H9 (cell line): ENCODE data around the gene TCN2. TPM values are rescaled to one million over a fixed set of nuclear protein-coding genes. Genes with fewer than 3 reads are reported as not detected.

Experiments used
- DNase-seq: peaks from one replicate; pipeline ENCODE4 v3.0.0-alpha.2; 2017
- H2AFZ ChIP-seq: one replicate; pipeline ENCODE4 v1.6.1; 2013; ENCODE audit warnings: mild to moderate bottlenecking, low read length, control low read depth, moderate library complexity
- H2AK5ac ChIP-seq: 2 replicates; pipeline ENCODE4 v1.6.1; 2013; ENCODE audit warnings: low read length, control low read depth, mixed read lengths; ENCODE audit not compliant: insufficient read length
- H2BK120ac ChIP-seq: one replicate; pipeline ENCODE4 v1.6.1; 2013; ENCODE audit warnings: low read depth, mild to moderate bottlenecking, low read length, control low read depth, inconsistent platforms; ENCODE audit not compliant: poor library complexity, severe bottlenecking
- H2BK12ac ChIP-seq: 2 replicates; pipeline ENCODE4 v1.6.1; 2013; ENCODE audit warnings: low read length, control low read depth, mixed read lengths, low read depth; ENCODE audit not compliant: insufficient read length
- H2BK15ac ChIP-seq: 2 replicates; pipeline ENCODE4 v1.6.1; 2013; ENCODE audit warnings: low read depth, low read length, control low read depth
- H2BK20ac ChIP-seq: one replicate; pipeline ENCODE4 v1.6.1; 2013; ENCODE audit warnings: low read depth, mild to moderate bottlenecking, low read length, control low read depth, inconsistent platforms; ENCODE audit not compliant: poor library complexity, severe bottlenecking
- H2BK5ac ChIP-seq: 2 replicates; pipeline ENCODE4 v1.6.1; 2013; ENCODE audit warnings: low read length, control low read depth, mixed read lengths; ENCODE audit not compliant: insufficient read length
- H3K14ac ChIP-seq: 2 replicates; pipeline ENCODE4 v1.6.1; 2013; ENCODE audit warnings: low read length, control low read depth; ENCODE audit not compliant: insufficient read depth
- H3K18ac ChIP-seq: 2 replicates; pipeline ENCODE4 v1.6.1; 2013; ENCODE audit warnings: low read depth, mild to moderate bottlenecking, mixed read lengths, low read length, control low read depth; ENCODE audit not compliant: insufficient read length
- H3K23ac ChIP-seq: 2 replicates; pipeline ENCODE4 v1.6.1; 2013; ENCODE audit warnings: low read length, control low read depth, mixed read lengths, low read depth; ENCODE audit not compliant: insufficient read length
- H3K23me2 ChIP-seq: 2 replicates; pipeline ENCODE4 v1.6.1; 2013; ENCODE audit warnings: low read depth, mild to moderate bottlenecking, mixed read lengths, low read length, control low read depth; ENCODE audit not compliant: insufficient read length, poor library complexity, severe bottlenecking
- H3K27ac ChIP-seq: 2 replicates; pipeline ENCODE4 v1.5.1; 2013; ENCODE audit warnings: low read length, control low read depth, mixed read lengths, low read depth; ENCODE audit not compliant: insufficient read length
- H3K27me3 ChIP-seq: 2 replicates; pipeline ENCODE4 v1.6.1; 2013; ENCODE audit warnings: low read length, control low read depth, inconsistent platforms; ENCODE audit not compliant: insufficient read depth
- H3K4ac ChIP-seq: 2 replicates; pipeline ENCODE4 v1.6.1; 2013; ENCODE audit warnings: low read depth, mild to moderate bottlenecking, control low read depth, inconsistent platforms, low read length, moderate library complexity
- H3K4me1 ChIP-seq: 2 replicates; pipeline ENCODE4 v1.6.1; 2013; ENCODE audit warnings: low read length, control low read depth, inconsistent platforms; ENCODE audit not compliant: insufficient read depth
- H3K4me2 ChIP-seq: 2 replicates; pipeline ENCODE4 v1.6.1; 2013; ENCODE audit warnings: low read length, control low read depth, mixed read lengths; ENCODE audit not compliant: insufficient read length, insufficient read depth
- H3K56ac ChIP-seq: 2 replicates; pipeline ENCODE4 v1.6.1; 2013; ENCODE audit warnings: low read depth, mild to moderate bottlenecking, mixed read lengths, low read length, control low read depth; ENCODE audit not compliant: insufficient read length
- H3K79me1 ChIP-seq: 2 replicates; pipeline ENCODE4 v1.6.1; 2013; ENCODE audit warnings: low read depth, mild to moderate bottlenecking, moderate library complexity, low read length, control low read depth, inconsistent platforms; ENCODE audit not compliant: insufficient read depth, poor library complexity, severe bottlenecking
- H3K79me2 ChIP-seq: 2 replicates; pipeline ENCODE4 v1.6.1; 2013; ENCODE audit warnings: low read length, control low read depth, inconsistent platforms; ENCODE audit not compliant: insufficient read depth
- H3K9ac ChIP-seq: 2 replicates; pipeline ENCODE4 v1.6.1; 2013; ENCODE audit warnings: low read length, control low read depth, mixed read lengths; ENCODE audit not compliant: insufficient read length; ENCODE audit errors: extremely low read depth
- H3K9me3 ChIP-seq: one replicate; pipeline ENCODE4 v1.6.1; 2013; ENCODE audit warnings: low read depth, low read length, inconsistent platforms; ENCODE audit not compliant: control insufficient read depth
- H3T11ph ChIP-seq: one replicate; pipeline ENCODE4 v1.6.1; 2013; ENCODE audit warnings: mild to moderate bottlenecking, low read length, control low read depth, inconsistent platforms
- H4K20me1 ChIP-seq: one replicate; pipeline ENCODE4 v1.6.1; 2013; ENCODE audit not compliant: control insufficient read depth, insufficient read length, insufficient read depth
- H4K5ac ChIP-seq: 2 replicates; pipeline ENCODE4 v1.6.1; 2013; ENCODE audit warnings: low read depth, mild to moderate bottlenecking, mixed read lengths, low read length, control low read depth; ENCODE audit not compliant: insufficient read length
- H4K8ac ChIP-seq: replicated peaks from 2 replicates; pipeline ENCODE4 v1.6.1; 2013; ENCODE audit warnings: low read length, control low read depth, mixed read lengths, low read depth; ENCODE audit not compliant: insufficient read length
- H4K91ac ChIP-seq: 2 replicates; pipeline ENCODE4 v1.6.1; 2013; ENCODE audit warnings: low read depth, mild to moderate bottlenecking, moderate library complexity, mixed read lengths, low read length, control low read depth; ENCODE audit not compliant: insufficient read length
- H3K27ac Mint-ChIP-seq, 3 experiments: 2 replicates in 2 of 3; 3 replicates in 1 of 3; pipeline ENCODE4 v1.8.0; 2020 to 2021; ENCODE audit warnings: mixed read lengths in 3 of 3, mild to moderate bottlenecking in 1 of 3, moderate library complexity in 1 of 3
- H3K27me3 Mint-ChIP-seq: 2 replicates; pipeline ENCODE4 v1.8.0; 2021; ENCODE audit warnings: low read depth, mild to moderate bottlenecking, moderate library complexity, mixed read lengths
- H3K36me3 Mint-ChIP-seq, 3 experiments: 2 replicates in 2 of 3; 3 replicates in 1 of 3; pipeline ENCODE4 v1.8.0; 2020 to 2021; ENCODE audit warnings: low read depth in 3 of 3, mixed read lengths in 3 of 3; ENCODE audit not compliant: insufficient read depth in 1 of 3
- H3K4me1 Mint-ChIP-seq, 2 experiments: 2 replicates each; pipeline ENCODE4 v1.8.0; 2020; ENCODE audit warnings: mixed read lengths in 2 of 2
- H3K4me3 Mint-ChIP-seq, 2 experiments: 2 replicates in 1 of 2; 3 replicates in 1 of 2; pipeline ENCODE4 v1.8.0; 2020 to 2021; ENCODE audit warnings: mild to moderate bottlenecking in 2 of 2, mixed read lengths in 2 of 2, moderate library complexity in 1 of 2
- H3K9me3 Mint-ChIP-seq, 2 experiments: 2 replicates in 1 of 2; 3 replicates in 1 of 2; pipeline ENCODE4 v1.8.0; 2020; ENCODE audit warnings: mild to moderate bottlenecking in 2 of 2, mixed read lengths in 2 of 2, moderate library complexity in 1 of 2
- CTCF ChIP-seq: fragments of 200-600 bp; sonication (generic); conservative IDR thresholded peaks from 3 replicates; pipeline ENCODE4 v1.8.0; 2021; ENCODE audit warnings: antibody characterized with exemption, mild to moderate bottlenecking
- WGBS: extraction: QIAGEN DNeasy Blood & Tissue Kit; methylation state at CpG from one replicate; pipeline ENCODE4 v1.1.7; 2013; ENCODE audit warnings: missing lambda C conversion rate, low lambda C conversion rate, mixed read lengths; ENCODE audit not compliant: insufficient read length; ENCODE audit errors: extremely low coverage; 5-methylcytosine and 5-hydroxymethylcytosine counted together
- total RNA-seq: library from RNA; stranded (reverse); gene quantifications from 2 replicates; pipeline ENCODE4 v1.2.1, GENCODE V29; 2021

TCN2 gene
- total RNA-seq, 1 experiment from 2014 or later: 42.2 TPM

- no peak for DNase-seq
- Mint-ChIP-seq H3K36me3 (no peaks in the 10 kb centered on the region; a peak in 1 of 7 replicates), H3K27ac (no peak overlapping the region; a peak in 1 of 7 replicates), H3K9me3 (no peaks in the 10 kb centered on the region), H3K4me3 (no peak overlapping the region), H3K27me3 (peaks cover 30% of the 10 kb centered on the region), H3K4me1 (peaks cover 13 to 14% of the 10 kb centered on the region in 2 experiments)
- no peak overlapping the region for H3K4ac ChIP-seq
- H3K9ac ChIP-seq: no peak overlapping the region
- H2AFZ ChIP-seq: no peak overlapping the region
- no peak for TF ChIP-seq CTCF
- no peak overlapping the region for H3K56ac ChIP-seq
- no peak overlapping the region for H2BK5ac ChIP-seq
- no peak overlapping the region for H2BK15ac ChIP-seq
- H3K23me2 ChIP-seq: no peaks in the 10 kb centered on the region
- no peak overlapping the region for H2BK120ac ChIP-seq
- no peak overlapping the region for H3K14ac ChIP-seq
- WGBS: no CpG with 5 or more reads among the region's 6 CpGs
- H3K79me1 ChIP-seq: no peaks in the 10 kb centered on the region
- no peak overlapping the region for H2BK12ac ChIP-seq
- H3K4me1 ChIP-seq: no peaks in the 10 kb centered on the region
- H4K8ac ChIP-seq: no peak overlapping the region
- H4K91ac ChIP-seq: no peak overlapping the region
- no peaks in the 10 kb centered on the region for H3K27me3 ChIP-seq
- no peak overlapping the region for H3T11ph ChIP-seq
- H3K79me2 ChIP-seq: no peaks in the 10 kb centered on the region
- H3K27ac ChIP-seq: no peak overlapping the region
- H2AK5ac ChIP-seq: no peak overlapping the region
- no peak overlapping the region for H3K23ac ChIP-seq
- H4K20me1 ChIP-seq: no peaks in the 10 kb centered on the region
- no peak overlapping the region for H3K4me2 ChIP-seq
- H2BK20ac ChIP-seq: no peak overlapping the region
- no peaks in the 10 kb centered on the region for H3K9me3 ChIP-seq
- H3K18ac ChIP-seq: no peak overlapping the region
- no peak overlapping the region for H4K5ac ChIP-seq
Observed at GRCh38 chr22:30674482-30674881, 67.5 kb downstream of the TCN2 start.
